IPS-20b (cell line): Measurements from ENCODE around the gene CD244.
"Not testable (repeated sequence)": the region's sequence is repeated elsewhere in the genome, so short reads cannot be mapped to it uniquely, and the experiment has no call there.

Experiments
- H3K27ac ChIP-seq: one replicate; pipeline ENCODE4 v1.5.1; 2013; ENCODE audit warnings: low read length
- H3K27me3 ChIP-seq: 2 replicates; pipeline ENCODE4 v1.6.1; 2013; ENCODE audit warnings: mild to moderate bottlenecking, low read length, inconsistent platforms; ENCODE audit not compliant: insufficient read depth
- H3K36me3 ChIP-seq: 2 replicates; pipeline ENCODE4 v1.6.1; 2013; ENCODE audit warnings: low read depth, mild to moderate bottlenecking, inconsistent platforms, low read length, moderate library complexity; ENCODE audit not compliant: insufficient read depth
- H3K4me1 ChIP-seq: 2 replicates; pipeline ENCODE4 v1.6.1; 2013; ENCODE audit warnings: mild to moderate bottlenecking, control low read depth, inconsistent platforms, low read length, moderate library complexity; ENCODE audit not compliant: insufficient read depth
- H3K4me3 ChIP-seq: 2 replicates; pipeline ENCODE4 v1.5.1; 2013; ENCODE audit warnings: mild to moderate bottlenecking, low read length, inconsistent platforms
- H3K9ac ChIP-seq: 2 replicates; pipeline ENCODE4 v1.6.1; 2013; ENCODE audit warnings: low read depth, mild to moderate bottlenecking, inconsistent platforms, low read length, moderate library complexity
- H3K9me3 ChIP-seq: 2 replicates; pipeline ENCODE4 v1.6.1; 2013; ENCODE audit warnings: mild to moderate bottlenecking, low read depth, low read length, inconsistent platforms; ENCODE audit not compliant: insufficient read depth

Gene CD244

GRCh38 chr1:160782988-160783765, 79.5 kb downstream of the CD244 start:
- H3K36me3 ChIP-seq, H3K27me3 ChIP-seq, H3K9me3 ChIP-seq, H3K4me1 ChIP-seq, H3K9ac ChIP-seq, H3K27ac ChIP-seq, H3K4me3 ChIP-seq: not testable (repeated sequence)

- Histone ChIP-seq H3K36me3 (no peaks in the 10 kb centered on the region), H3K9ac (no peak overlapping the region), H3K27ac (no peak overlapping the region)
Observed at GRCh38 chr1:160781914-160782689, 80.6 kb downstream of the CD244 start.

GRCh38 chr1:160781186-160781766, 81.4 kb downstream of the CD244 start:
- no peak overlapping the region for H3K27ac ChIP-seq
- no peaks in the 10 kb centered on the region for H3K27me3 ChIP-seq
- no peak overlapping the region for H3K9ac ChIP-seq
- no peaks in the 10 kb centered on the region for H3K36me3 ChIP-seq
- no peaks in the 10 kb centered on the region for H3K4me1 ChIP-seq
- no peak overlapping the region; the same call in 1 of the 2 replicates for H3K4me3 ChIP-seq
- peaks cover 5% of the 10 kb centered on the region for H3K9me3 ChIP-seq

More at GRCh38 chr1:160781914-160782689, 80.6 kb downstream of the CD244 start:
- Histone ChIP-seq H3K4me3 (no peak overlapping the region), H3K9me3 (peaks cover 5% of the 10 kb centered on the region), H3K4me1 (no peaks in the 10 kb centered on the region), H3K27me3 (no peaks in the 10 kb centered on the region)

GRCh38 chr1:160780398-160780755, 82.3 kb downstream of the CD244 start:
- no peak overlapping the region for H3K27ac ChIP-seq
- no peak overlapping the region for H3K9ac ChIP-seq
- no peaks in the 10 kb centered on the region for H3K4me1 ChIP-seq
- H3K27me3 ChIP-seq, result no peaks in the 10 kb centered on the region
- H3K36me3 ChIP-seq, result no peaks in the 10 kb centered on the region
- peaks cover 5% of the 10 kb centered on the region for H3K9me3 ChIP-seq
- H3K4me3 ChIP-seq, result no peak overlapping the region
